ENCODE data around the gene PKN2.

DNA sequence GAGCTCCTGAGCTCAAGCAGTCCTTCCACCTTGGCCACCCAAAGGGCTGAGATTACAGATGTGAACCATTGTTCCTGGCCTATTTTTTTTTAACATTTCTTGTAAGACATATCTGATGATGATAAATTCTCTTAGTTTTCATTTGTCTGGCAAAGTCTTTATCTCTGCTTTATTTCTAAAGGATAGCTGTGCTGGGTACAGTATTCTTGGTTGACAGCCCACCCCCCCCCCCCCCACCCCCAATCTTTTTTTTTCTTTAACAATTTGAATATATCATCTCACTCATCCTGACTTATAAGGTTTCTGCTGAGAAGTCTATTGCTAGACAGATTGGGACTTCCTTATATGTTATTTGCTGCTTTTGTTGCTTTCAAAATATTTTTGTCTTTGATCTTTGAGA lies 51.3 kb downstream of the PKN2 start:
- TF ChIP-seq, protein P1, sequence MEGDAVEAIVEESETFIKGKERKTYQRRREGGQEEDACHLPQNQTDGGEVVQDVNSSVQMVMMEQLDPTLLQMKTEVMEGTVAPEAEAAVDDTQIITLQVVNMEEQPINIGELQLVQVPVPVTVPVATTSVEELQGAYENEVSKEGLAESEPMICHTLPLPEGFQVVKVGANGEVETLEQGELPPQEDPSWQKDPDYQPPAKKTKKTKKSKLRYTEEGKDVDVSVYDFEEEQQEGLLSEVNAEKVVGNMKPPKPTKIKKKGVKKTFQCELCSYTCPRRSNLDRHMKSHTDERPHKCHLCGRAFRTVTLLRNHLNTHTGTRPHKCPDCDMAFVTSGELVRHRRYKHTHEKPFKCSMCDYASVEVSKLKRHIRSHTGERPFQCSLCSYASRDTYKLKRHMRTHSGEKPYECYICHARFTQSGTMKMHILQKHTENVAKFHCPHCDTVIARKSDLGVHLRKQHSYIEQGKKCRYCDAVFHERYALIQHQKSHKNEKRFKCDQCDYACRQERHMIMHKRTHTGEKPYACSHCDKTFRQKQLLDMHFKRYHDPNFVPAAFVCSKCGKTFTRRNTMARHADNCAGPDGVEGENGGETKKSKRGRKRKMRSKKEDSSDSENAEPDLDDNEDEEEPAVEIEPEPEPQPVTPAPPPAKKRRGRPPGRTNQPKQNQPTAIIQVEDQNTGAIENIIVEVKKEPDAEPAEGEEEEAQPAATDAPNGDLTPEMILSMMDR (conservative IDR thresholded peaks at IDR 0.05; ENCODE audit: low read length), result no peak
- no peak for TF ChIP-seq EZH2phosphoT487 (IDR thresholded peaks at IDR 0.05; ENCODE audit: borderline replicate concordance)
